MM.1S (cell line): ENCODE measurements around the gene PRPS1.

Source experiments
- EZH2 ChIP-seq: fragments of 300-600 bp; sonication (generic); optimal IDR thresholded peaks from 2 replicates; pipeline ENCODE3; 2017; ENCODE audit warnings: low read depth, mild to moderate bottlenecking, antibody characterized with exemption, low read length, mixed read lengths
- TF ChIP-seq, protein P1 (sequence below): fragments of 300-600 bp; sonication (generic); IDR thresholded peaks from 2 replicates; pipeline ENCODE4 v1.5.1; 2016; ENCODE audit warnings: antibody characterized with exemption, low read length, mixed read lengths

DNA sequence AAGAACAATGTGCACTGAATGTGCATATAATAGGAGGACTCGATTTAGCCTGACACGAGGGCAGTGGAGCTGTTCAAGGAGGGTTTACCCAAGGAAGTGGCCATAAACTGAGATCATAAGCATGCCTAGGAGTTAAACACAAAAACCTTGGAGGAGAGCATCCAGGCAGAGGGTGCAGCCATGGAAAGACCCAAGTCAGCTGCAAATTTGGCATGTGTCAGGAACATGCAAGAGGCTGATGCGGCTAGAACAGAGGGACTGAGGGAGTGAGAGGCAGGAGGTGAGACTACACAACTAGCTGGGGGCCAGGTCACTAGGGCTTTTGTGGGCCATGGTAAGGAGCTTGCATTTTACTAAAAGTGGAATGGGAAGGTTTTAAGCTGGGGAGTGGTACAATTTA lies 55.6 kb downstream of the PRPS1 start:
- TF ChIP-seq, protein P1, sequence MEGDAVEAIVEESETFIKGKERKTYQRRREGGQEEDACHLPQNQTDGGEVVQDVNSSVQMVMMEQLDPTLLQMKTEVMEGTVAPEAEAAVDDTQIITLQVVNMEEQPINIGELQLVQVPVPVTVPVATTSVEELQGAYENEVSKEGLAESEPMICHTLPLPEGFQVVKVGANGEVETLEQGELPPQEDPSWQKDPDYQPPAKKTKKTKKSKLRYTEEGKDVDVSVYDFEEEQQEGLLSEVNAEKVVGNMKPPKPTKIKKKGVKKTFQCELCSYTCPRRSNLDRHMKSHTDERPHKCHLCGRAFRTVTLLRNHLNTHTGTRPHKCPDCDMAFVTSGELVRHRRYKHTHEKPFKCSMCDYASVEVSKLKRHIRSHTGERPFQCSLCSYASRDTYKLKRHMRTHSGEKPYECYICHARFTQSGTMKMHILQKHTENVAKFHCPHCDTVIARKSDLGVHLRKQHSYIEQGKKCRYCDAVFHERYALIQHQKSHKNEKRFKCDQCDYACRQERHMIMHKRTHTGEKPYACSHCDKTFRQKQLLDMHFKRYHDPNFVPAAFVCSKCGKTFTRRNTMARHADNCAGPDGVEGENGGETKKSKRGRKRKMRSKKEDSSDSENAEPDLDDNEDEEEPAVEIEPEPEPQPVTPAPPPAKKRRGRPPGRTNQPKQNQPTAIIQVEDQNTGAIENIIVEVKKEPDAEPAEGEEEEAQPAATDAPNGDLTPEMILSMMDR = no peak
- no peak for TF ChIP-seq EZH2
